OCI-LY1 (cell line): ENCODE measurements around the gene ZC2HC1B.

Experiments used
- CTCF ChIP-seq: fragments of 200-600 bp; sonication (generic), shearing (Covaris generic); IDR thresholded peaks from 2 replicates; pipeline ENCODE4 v1.5.1; 2017; ENCODE audit warnings: mild to moderate bottlenecking, antibody characterized with exemption, low read length, moderate library complexity, mixed read lengths
- EZH2 ChIP-seq: fragments of 200-600 bp; sonication (generic), shearing (Covaris generic); IDR thresholded peaks from 2 replicates; pipeline ENCODE4 v1.8.0; 2017; ENCODE audit warnings: borderline replicate concordance, mixed run types, mild to moderate bottlenecking, antibody characterized with exemption, low read length, moderate library complexity, mixed read lengths

DNA sequence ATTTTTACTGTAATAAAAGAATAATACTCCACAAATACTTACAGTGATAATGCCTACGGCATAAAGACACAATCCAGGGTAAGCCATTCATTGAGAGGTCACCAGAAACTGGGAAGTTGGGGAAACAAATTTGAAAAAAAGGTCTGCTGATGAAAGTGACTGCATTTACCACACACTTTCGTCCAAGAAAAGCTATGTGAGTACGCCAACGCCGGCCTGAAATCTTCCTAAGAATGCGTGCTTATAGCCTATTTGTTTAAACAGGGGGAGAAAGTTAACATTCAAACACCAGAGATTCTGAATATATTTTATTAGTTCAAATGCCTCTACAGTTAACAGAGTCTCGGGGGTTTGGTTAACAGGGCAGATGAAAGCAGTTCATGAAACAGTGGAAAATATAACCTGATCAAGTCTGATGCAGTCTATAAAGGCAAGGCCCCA, 21.8 kb upstream of the ZC2HC1B start:
- no peak for TF ChIP-seq CTCF
- no peak for TF ChIP-seq EZH2
